Peyer's patch (tissue), 4 donors: ENCODE measurements around the gene ZNF547. TPM values are rescaled to one million over a fixed set of nuclear protein-coding genes. Genes with fewer than 3 reads are reported as not detected.

Experiments used
- DNase-seq, 3 donors: peaks; one replicate each; pipeline ENCODE4 v3.0.0-alpha.2; 2017 to 2019
- H3K27ac ChIP-seq, 4 donors: fragments of 200-600 bp; sonication (generic); one replicate each; pipeline ENCODE4 v1.5.1; 2016 to 2019
- H3K27me3 ChIP-seq, 2 donors: fragments of 200-600 bp; sonication (generic); one replicate each; pipeline ENCODE4 v1.5.1; 2019
- H3K36me3 ChIP-seq, 3 donors: fragments of 200-600 bp; sonication (generic); one replicate each; pipeline ENCODE4 v1.5.1; 2016 to 2019
- H3K4me1 ChIP-seq, 4 donors: fragments of 200-600 bp; sonication (generic); one replicate each; pipeline ENCODE4 v1.5.1; 2016 to 2019
- H3K4me3 ChIP-seq, 4 donors: fragments of 200-600 bp; sonication (generic); 1 replicate in 3 of 4; 2 replicates in 1 of 4; pipeline ENCODE4 v1.5.1; 2016 to 2019; ENCODE audit warnings: mild to moderate bottlenecking in 1 of 4
- H3K9me3 ChIP-seq, 4 donors: fragments of 200-600 bp; sonication (generic); one replicate each; pipeline ENCODE4 v1.5.1; 2016 to 2019; ENCODE audit warnings: mild to moderate bottlenecking in 1 of 4
- POLR2A ChIP-seq, 2 donors: fragments of 450-650 bp; IDR thresholded peaks; one replicate each; pipeline ENCODE4 v1.5.1; 2017; ENCODE audit warnings: antibody characterized with exemption in 2 of 2, mild to moderate bottlenecking in 2 of 2, moderate library complexity in 2 of 2
- total RNA-seq, 4 donors: library from RNA; depleted of rRNA; stranded (reverse); fragments of >200 nt; gene quantifications; one replicate each; pipeline ENCODE4 v1.1.0, GENCODE V29; 2016
- TF ChIP-seq, protein P1 (sequence below), 6 experiments: fragments of 450-650 bp in 4 of 6; fragments of 200-600 bp in 2 of 6; sonication (generic) in 1 of 6; IDR thresholded peaks; one replicate each; pipeline ENCODE4 v1.5.1; 2017 to 2019; ENCODE audit warnings: antibody characterized with exemption in 6 of 6, mild to moderate bottlenecking in 3 of 6, moderate library complexity in 1 of 6

Gene ZNF547
- total RNA-seq, 4 donors from 2014 or later = 0.53 to 6.6 (median 3.6) TPM

GRCh38 chr19:57380923-57381322 is 17.6 kb downstream of the ZNF547 start:
- TF ChIP-seq POLR2A (IDR thresholded peaks at IDR 0.05) = no peak
- TF ChIP-seq, protein P1, sequence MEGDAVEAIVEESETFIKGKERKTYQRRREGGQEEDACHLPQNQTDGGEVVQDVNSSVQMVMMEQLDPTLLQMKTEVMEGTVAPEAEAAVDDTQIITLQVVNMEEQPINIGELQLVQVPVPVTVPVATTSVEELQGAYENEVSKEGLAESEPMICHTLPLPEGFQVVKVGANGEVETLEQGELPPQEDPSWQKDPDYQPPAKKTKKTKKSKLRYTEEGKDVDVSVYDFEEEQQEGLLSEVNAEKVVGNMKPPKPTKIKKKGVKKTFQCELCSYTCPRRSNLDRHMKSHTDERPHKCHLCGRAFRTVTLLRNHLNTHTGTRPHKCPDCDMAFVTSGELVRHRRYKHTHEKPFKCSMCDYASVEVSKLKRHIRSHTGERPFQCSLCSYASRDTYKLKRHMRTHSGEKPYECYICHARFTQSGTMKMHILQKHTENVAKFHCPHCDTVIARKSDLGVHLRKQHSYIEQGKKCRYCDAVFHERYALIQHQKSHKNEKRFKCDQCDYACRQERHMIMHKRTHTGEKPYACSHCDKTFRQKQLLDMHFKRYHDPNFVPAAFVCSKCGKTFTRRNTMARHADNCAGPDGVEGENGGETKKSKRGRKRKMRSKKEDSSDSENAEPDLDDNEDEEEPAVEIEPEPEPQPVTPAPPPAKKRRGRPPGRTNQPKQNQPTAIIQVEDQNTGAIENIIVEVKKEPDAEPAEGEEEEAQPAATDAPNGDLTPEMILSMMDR (IDR thresholded peaks at IDR 0.05) = no peak
- no peaks in the 10 kb centered on the region for H3K4me1 ChIP-seq

GRCh38 chr19:57382806-57383488 is 19.6 kb downstream of the ZNF547 start:
- DNase-seq = no peak
- Histone ChIP-seq H3K9me3 (peaks cover 0 to 14% (median 6%) of the 10 kb centered on the region in 4 donors), H3K27me3 (no peaks in the 10 kb centered on the region), H3K27ac (no peak overlapping the region), H3K36me3 (peaks cover 0 to 4% (median 0%) of the 10 kb centered on the region in 3 donors), H3K4me3 (no peak overlapping the region), H3K4me1 (no peaks in the 10 kb centered on the region)
- TF ChIP-seq POLR2A (IDR thresholded peaks at IDR 0.05) = no peak
- TF ChIP-seq, protein P1 (IDR thresholded peaks at IDR 0.05) = no peak

More at GRCh38 chr19:57380923-57381322, 17.6 kb downstream of the ZNF547 start:
- Histone ChIP-seq H3K27ac (no peak overlapping the region), H3K4me3 (no peak overlapping the region), H3K36me3 (peaks cover 0 to 22% (median 0%) of the 10 kb centered on the region in 3 donors), H3K9me3 (peaks cover 0 to 31% (median 9%) of the 10 kb centered on the region in 4 donors), H3K27me3 (no peaks in the 10 kb centered on the region)
- DNase-seq = no peak

DNA sequence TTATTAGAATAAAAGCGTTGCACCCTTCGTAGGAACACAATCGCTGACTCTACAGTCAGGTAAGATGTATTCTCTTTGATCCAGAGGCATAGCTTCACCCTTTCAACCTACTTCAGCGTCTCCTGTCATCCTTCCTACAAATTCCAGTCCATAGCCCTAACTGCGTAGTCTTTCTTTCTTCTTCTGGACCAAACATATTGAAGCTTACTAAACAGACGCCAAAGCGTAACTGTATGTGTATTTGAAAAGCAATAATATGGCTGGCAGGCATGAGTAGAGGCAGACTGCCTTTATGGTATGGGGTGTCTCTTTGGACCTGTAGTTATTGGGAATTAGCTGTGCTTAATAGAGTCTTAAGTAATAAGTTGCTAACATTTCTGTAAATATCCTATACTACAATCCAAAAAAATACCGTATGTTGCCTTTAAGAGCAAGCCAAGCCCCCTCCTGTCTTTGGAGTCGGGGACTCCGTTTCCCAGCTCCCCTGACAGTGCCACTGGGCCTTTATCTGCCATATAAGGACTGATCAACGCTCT is 25.9 kb downstream of the ZNF547 start:
- peaks cover 0 to 8% (median 3%) of the 10 kb centered on the region in 4 donors for H3K4me1 ChIP-seq
- no peak for DNase-seq
- H3K4me3 ChIP-seq = peak overlapping the region; percentile 62 to 75 (median 69)
- peak overlapping the region; percentile 77 to 84 (median 82) for H3K27ac ChIP-seq
- no peaks in the 10 kb centered on the region for H3K27me3 ChIP-seq
- H3K9me3 ChIP-seq = peaks cover 0 to 4% (median 0%) of the 10 kb centered on the region in 4 donors
- TF ChIP-seq POLR2A (IDR thresholded peaks at IDR 0.05) = no peak
- TF ChIP-seq, protein P1 (IDR thresholded peaks at IDR 0.05) = no peak
- H3K36me3 ChIP-seq = peaks cover 0 to 13% (median 0%) of the 10 kb centered on the region in 3 donors

DNA sequence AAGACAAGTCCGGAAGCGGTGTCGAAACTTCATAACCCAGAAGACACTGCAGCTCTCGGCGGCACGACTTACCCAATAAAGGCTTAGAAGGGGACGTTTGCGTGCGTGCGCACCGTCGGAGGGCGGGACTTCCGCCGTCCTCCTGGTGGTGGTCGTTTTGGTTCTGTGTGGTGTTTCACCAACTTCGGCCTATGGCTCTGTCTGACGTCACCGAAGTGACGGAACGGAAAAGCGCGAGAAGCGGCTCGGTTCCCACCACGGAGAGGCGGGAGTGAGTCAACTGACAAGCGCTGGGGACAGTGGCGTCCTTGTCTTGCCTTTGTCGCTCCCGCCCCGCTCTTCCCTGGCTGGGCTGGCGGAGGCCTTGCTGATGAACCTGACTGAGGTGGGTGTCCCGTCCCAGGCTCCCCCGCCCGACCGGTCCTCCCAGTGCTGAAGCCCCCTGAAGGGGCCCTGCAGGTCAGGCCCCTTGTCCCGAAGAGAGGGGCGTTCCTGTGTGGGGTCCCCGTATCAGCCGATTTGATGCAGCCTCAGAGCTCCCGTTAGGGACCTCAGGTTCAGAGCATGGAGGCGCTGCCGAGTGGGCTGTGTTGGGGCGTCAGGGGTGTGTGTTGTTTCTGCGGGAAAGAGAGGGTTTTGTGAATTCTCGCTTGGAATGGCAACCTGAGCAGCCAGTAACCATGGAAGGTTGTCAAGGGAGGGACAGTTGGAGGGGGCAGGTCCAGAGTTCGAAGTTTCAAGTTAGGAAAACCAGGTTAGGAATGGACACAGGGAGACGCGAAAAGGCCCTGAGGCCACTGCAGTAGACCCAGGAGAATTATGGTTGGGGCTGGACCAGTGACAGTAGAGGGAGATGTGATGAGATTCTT is 26.6 kb downstream of the ZNF547 start, which contains the start of gene ZNF548:
Gene ZNF548, plus strand, starts transcription at position 125 of the 869 bp plus-strand sequence. Its CDS starts 246 bp downstream, at position 371.
- peak within 1 kb of the TSS; percentile 62 to 75 (median 69) for H3K4me3 ChIP-seq

More for the DNA sequence above, 26.6 kb downstream of the ZNF547 start, which contains the start of gene ZNF548:
- H3K36me3 ChIP-seq = peaks cover 0 to 19% (median 0%) of the 10 kb centered on the region in 3 donors
- H3K27me3 ChIP-seq = no peaks in the 10 kb centered on the region
- H3K9me3 ChIP-seq = peaks cover 0 to 4% (median 0%) of the 10 kb centered on the region in 4 donors
- H3K4me1 ChIP-seq = peaks cover 0 to 8% (median 3%) of the 10 kb centered on the region in 4 donors
- TF ChIP-seq POLR2A (IDR thresholded peaks at IDR 0.05) = peak; percentile 5 to 12
- TF ChIP-seq, protein P1 (IDR thresholded peaks at IDR 0.05) = peak in 4 of 6 experiments; percentile 5 to 48 (median 44)
- peak within 1 kb of the TSS; percentile 77 to 84 (median 82) for H3K27ac ChIP-seq
- DNase-seq = peak; percentile 93 to 98 (median 96)
